ENCODE data around the gene ALDH7A1.

Gene ALDH7A1

DNA sequence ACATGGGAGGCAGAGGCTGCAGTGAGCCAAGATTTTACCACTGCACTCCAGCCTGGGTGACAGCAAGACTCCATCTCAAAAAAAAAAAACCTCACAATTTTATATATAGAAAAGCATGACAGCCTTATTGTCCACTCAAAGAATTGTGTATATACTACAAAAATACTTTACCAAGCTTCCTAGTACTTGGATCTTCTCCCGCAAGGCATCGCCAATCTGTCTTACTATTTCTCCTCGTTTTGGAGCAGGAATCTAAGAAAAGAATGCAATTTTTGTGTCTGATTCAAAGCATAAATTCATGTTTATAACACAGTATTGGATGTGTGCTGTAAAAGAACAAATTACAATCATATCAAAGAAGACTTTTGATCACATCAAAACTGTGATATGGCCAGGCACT is 11.3 kb downstream of the ALDH7A1 start:
- Histone ChIP-seq H3K79me2 (ENCODE audit: insufficient read depth, low read depth) (no peaks in the 10 kb centered on the region), H3K9ac (no peak overlapping the region), H3K27ac (no peak overlapping the region), H3K4me2 (no peak overlapping the region), H3K27me3 (ENCODE audit: insufficient read depth, low read depth) (no peaks in the 10 kb centered on the region), H3K36me3 (ENCODE audit: insufficient read depth) (no peaks in the 10 kb centered on the region), H3K4me1 (ENCODE audit: low read depth, poor library complexity, severe bottlenecking) (no peaks in the 10 kb centered on the region), H3K4me3 (IDR thresholded peaks at IDR 0.05; ENCODE audit: insufficient read depth, low read depth, low read length) (no peak overlapping the region), H2AFZ (ENCODE audit: low read depth) (no peak overlapping the region), H4K20me1 (ENCODE audit: insufficient read depth) (no peaks in the 10 kb centered on the region)
- TF ChIP-seq, protein P1, sequence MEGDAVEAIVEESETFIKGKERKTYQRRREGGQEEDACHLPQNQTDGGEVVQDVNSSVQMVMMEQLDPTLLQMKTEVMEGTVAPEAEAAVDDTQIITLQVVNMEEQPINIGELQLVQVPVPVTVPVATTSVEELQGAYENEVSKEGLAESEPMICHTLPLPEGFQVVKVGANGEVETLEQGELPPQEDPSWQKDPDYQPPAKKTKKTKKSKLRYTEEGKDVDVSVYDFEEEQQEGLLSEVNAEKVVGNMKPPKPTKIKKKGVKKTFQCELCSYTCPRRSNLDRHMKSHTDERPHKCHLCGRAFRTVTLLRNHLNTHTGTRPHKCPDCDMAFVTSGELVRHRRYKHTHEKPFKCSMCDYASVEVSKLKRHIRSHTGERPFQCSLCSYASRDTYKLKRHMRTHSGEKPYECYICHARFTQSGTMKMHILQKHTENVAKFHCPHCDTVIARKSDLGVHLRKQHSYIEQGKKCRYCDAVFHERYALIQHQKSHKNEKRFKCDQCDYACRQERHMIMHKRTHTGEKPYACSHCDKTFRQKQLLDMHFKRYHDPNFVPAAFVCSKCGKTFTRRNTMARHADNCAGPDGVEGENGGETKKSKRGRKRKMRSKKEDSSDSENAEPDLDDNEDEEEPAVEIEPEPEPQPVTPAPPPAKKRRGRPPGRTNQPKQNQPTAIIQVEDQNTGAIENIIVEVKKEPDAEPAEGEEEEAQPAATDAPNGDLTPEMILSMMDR (conservative IDR thresholded peaks at IDR 0.05; ENCODE audit: low read depth, low read length): no peak

DNA sequence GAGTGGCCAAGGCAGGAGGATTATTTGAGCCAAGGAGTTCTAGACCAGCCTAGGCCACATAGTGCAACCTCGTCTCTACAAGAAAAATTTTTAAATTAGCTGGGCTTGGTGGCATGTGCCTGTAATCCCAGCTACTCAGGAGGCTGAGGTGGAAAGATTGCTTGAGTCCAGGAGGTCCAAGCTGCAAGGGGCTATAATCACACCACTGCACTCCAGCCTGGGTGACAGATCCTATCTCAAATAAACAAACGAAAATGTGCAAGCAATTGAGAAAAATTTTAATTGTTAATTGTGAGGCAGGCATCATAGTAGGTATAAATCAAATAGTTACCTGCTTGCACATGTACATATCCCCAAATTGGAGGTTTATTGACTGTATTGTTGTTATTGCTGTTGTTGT is 15.3 kb downstream of the ALDH7A1 start:
- H3K27ac ChIP-seq: no peak overlapping the region
- no peaks in the 10 kb centered on the region for H3K79me2 ChIP-seq (ENCODE audit: insufficient read depth, low read depth)
- TF ChIP-seq, protein P1 (conservative IDR thresholded peaks at IDR 0.05; ENCODE audit: low read depth, low read length): no peak
- no peaks in the 10 kb centered on the region for H3K27me3 ChIP-seq (ENCODE audit: insufficient read depth, low read depth)
- H3K9ac ChIP-seq: no peak overlapping the region
- no peak overlapping the region for H3K4me2 ChIP-seq
- no peaks in the 10 kb centered on the region for H3K4me1 ChIP-seq (ENCODE audit: low read depth, poor library complexity, severe bottlenecking)
- no peaks in the 10 kb centered on the region for H3K36me3 ChIP-seq (ENCODE audit: insufficient read depth)
- H2AFZ ChIP-seq (ENCODE audit: low read depth): no peak overlapping the region
- no peaks in the 10 kb centered on the region for H4K20me1 ChIP-seq (ENCODE audit: insufficient read depth)
- H3K4me3 ChIP-seq (IDR thresholded peaks at IDR 0.05; ENCODE audit: insufficient read depth, low read depth, low read length): no peak overlapping the region

DNA sequence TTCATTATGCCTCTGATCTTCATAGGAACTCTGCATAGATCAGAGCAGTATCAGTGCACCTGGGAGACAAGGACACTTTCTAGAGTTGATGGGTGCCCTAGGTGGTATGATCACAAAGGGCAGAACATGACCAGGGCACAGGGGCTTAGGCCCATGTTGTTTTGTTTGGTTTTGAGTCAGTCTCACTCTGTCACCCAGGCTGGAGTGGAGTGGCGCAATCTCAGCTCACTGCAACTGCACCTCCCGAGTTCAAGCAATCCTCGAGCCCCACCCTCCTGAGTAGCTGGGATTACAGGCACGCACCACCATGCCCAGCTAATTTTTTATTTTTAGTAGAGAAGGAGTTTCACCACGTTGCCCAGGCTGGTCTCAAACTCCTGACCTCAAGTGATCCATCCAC is 17.6 kb downstream of the ALDH7A1 start:
- Histone ChIP-seq H4K20me1 (ENCODE audit: insufficient read depth) (no peaks in the 10 kb centered on the region), H3K9ac (no peak overlapping the region), H3K4me2 (no peak overlapping the region), H3K36me3 (ENCODE audit: insufficient read depth) (no peaks in the 10 kb centered on the region), H3K79me2 (ENCODE audit: insufficient read depth, low read depth) (no peaks in the 10 kb centered on the region), H3K4me3 (IDR thresholded peaks at IDR 0.05; ENCODE audit: insufficient read depth, low read depth, low read length) (no peak overlapping the region), H3K27me3 (ENCODE audit: insufficient read depth, low read depth) (no peaks in the 10 kb centered on the region), H2AFZ (ENCODE audit: low read depth) (no peak overlapping the region), H3K27ac (no peak overlapping the region), H3K4me1 (ENCODE audit: low read depth, poor library complexity, severe bottlenecking) (no peaks in the 10 kb centered on the region)
- TF ChIP-seq, protein P1 (conservative IDR thresholded peaks at IDR 0.05; ENCODE audit: low read depth, low read length): no peak

DNA sequence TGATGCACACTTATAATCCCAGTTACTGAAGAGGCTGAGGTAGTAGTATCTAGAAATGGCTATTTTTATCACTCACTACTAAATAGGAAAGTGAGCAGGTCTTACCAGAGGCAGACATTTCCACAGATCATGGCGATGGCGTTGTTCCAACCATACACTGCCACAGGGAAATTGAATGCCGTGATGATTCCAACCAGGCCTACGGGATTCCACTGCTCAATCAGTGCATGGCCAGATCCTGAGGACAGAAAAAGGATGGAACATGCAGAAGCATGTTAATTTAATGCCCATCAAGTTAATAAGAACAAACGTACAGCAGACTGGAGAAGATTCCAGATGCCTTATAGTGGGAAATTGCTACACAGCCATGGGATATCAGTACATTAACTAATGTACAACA is 18.0 kb downstream of the ALDH7A1 start:
- H3K79me2 ChIP-seq (ENCODE audit: insufficient read depth, low read depth): no peaks in the 10 kb centered on the region
- H3K4me2 ChIP-seq: no peak overlapping the region
- no peak overlapping the region for H2AFZ ChIP-seq (ENCODE audit: low read depth)
- no peak overlapping the region for H3K9ac ChIP-seq
- H4K20me1 ChIP-seq (ENCODE audit: insufficient read depth): no peaks in the 10 kb centered on the region
- H3K27ac ChIP-seq: no peak overlapping the region
- TF ChIP-seq, protein P1 (conservative IDR thresholded peaks at IDR 0.05; ENCODE audit: low read depth, low read length): no peak
- no peaks in the 10 kb centered on the region for H3K4me1 ChIP-seq (ENCODE audit: low read depth, poor library complexity, severe bottlenecking)
- no peaks in the 10 kb centered on the region for H3K27me3 ChIP-seq (ENCODE audit: insufficient read depth, low read depth)
- no peaks in the 10 kb centered on the region for H3K36me3 ChIP-seq (ENCODE audit: insufficient read depth)
- H3K4me3 ChIP-seq (IDR thresholded peaks at IDR 0.05; ENCODE audit: insufficient read depth, low read depth, low read length): no peak overlapping the region

Data from KMS-11 (cell line).